ENCODE measurements around the gene SAAL1.

GRCh38 chr11:18151581-18151980 is 45.7 kb upstream of the SAAL1 start:
- TF ChIP-seq CTCF (optimal IDR thresholded peaks at IDR 0.05 in 1 of 3, IDR thresholded peaks at IDR 0.05 in 1 of 3, conservative IDR thresholded peaks at IDR 0.05 in 1 of 3; ENCODE audit: extremely low read depth in 1 of 3, insufficient read depth in 2 of 3, low read length in 3 of 3) (no peak), EZH2 (IDR thresholded peaks at IDR 0.05; ENCODE audit: low read length) (no peak)

All from keratinocyte (primary cell).